Measurements from ENCODE around the gene SIN3A.
A peak's percentile ranks its signal among the peaks of the same experiment; 100 is the strongest.

Gene SIN3A

GRCh38 chr15:75451674-75452363 is at the start of gene SIN3A:
TSS of gene SIN3A (minus strand) at chr15:75451690. CDS start at chr15:75430375, 21,315 bp downstream.
- TF ChIP-seq EP300 (IDR thresholded peaks at IDR 0.05; ENCODE audit: borderline replicate concordance) = no peak
- TF ChIP-seq MAX (IDR thresholded peaks at IDR 0.05) = peak; percentile 19; the same call in 1 of the 2 replicates
- 0 out of 2 replicates have a peak, but pooled peaks have one; percentile 44 for TF ChIP-seq ZBTB7A (IDR thresholded peaks at IDR 0.05; ENCODE audit: low read depth)

- TF ChIP-seq NFIC (IDR thresholded peaks at IDR 0.05) (no peak), YY1 (IDR thresholded peaks at IDR 0.05; ENCODE audit: low read depth) (no peak), EP300 (IDR thresholded peaks at IDR 0.05; ENCODE audit: borderline replicate concordance) (no peak), TAF1 (IDR thresholded peaks at IDR 0.05; ENCODE audit: low read depth) (no peak), USF1 (IDR thresholded peaks at IDR 0.05) (no peak), TEAD4 (IDR thresholded peaks at IDR 0.05) (no peak), TCF12 (IDR thresholded peaks at IDR 0.05; ENCODE audit: low read depth) (no peak), REST (IDR thresholded peaks at IDR 0.05; ENCODE audit: low read depth) (no peak), ZBTB7A (IDR thresholded peaks at IDR 0.05; ENCODE audit: low read depth) (no peak), EGR1 (IDR thresholded peaks at IDR 0.05) (no peak), FOXM1 (IDR thresholded peaks at IDR 0.05; ENCODE audit: borderline replicate concordance, low read depth) (no peak), MAX (IDR thresholded peaks at IDR 0.05) (no peak), CEBPB (IDR thresholded peaks at IDR 0.05) (no peak)
Observed at GRCh38 chr15:75493732-75494131, 42.2 kb upstream of the SIN3A start.

- TF ChIP-seq RAD21 (IDR thresholded peaks at IDR 0.05; ENCODE audit: low read depth) (no peak), ZBTB7A (IDR thresholded peaks at IDR 0.05; ENCODE audit: low read depth) (no peak), NFIC (IDR thresholded peaks at IDR 0.05) (no peak), MAX (IDR thresholded peaks at IDR 0.05) (no peak), TCF12 (IDR thresholded peaks at IDR 0.05; ENCODE audit: low read depth) (no peak), TEAD4 (IDR thresholded peaks at IDR 0.05) (no peak), EGR1 (IDR thresholded peaks at IDR 0.05) (no peak), YY1 (IDR thresholded peaks at IDR 0.05; ENCODE audit: low read depth) (no peak), TAF1 (IDR thresholded peaks at IDR 0.05; ENCODE audit: low read depth) (no peak), FOXM1 (IDR thresholded peaks at IDR 0.05; ENCODE audit: borderline replicate concordance, low read depth) (no peak), REST (IDR thresholded peaks at IDR 0.05; ENCODE audit: low read depth) (no peak), CEBPB (IDR thresholded peaks at IDR 0.05) (no peak), CREB1 (IDR thresholded peaks at IDR 0.05; ENCODE audit: low read depth) (no peak), USF1 (IDR thresholded peaks at IDR 0.05) (no peak), EP300 (IDR thresholded peaks at IDR 0.05; ENCODE audit: borderline replicate concordance) (no peak)
Observed at GRCh38 chr15:75483961-75484360, 32.5 kb upstream of the SIN3A start.

- TF ChIP-seq EGR1 (IDR thresholded peaks at IDR 0.05) = no peak
- no peak for TF ChIP-seq USF1 (IDR thresholded peaks at IDR 0.05)
- no peak for TF ChIP-seq CEBPB (IDR thresholded peaks at IDR 0.05)
- no peak for TF ChIP-seq YY1 (IDR thresholded peaks at IDR 0.05; ENCODE audit: low read depth)
- no peak for TF ChIP-seq EP300 (IDR thresholded peaks at IDR 0.05; ENCODE audit: borderline replicate concordance)
- TF ChIP-seq ZBTB7A (IDR thresholded peaks at IDR 0.05; ENCODE audit: low read depth) = no peak
- no peak for TF ChIP-seq FOXM1 (IDR thresholded peaks at IDR 0.05; ENCODE audit: borderline replicate concordance, low read depth)
- no peak for TF ChIP-seq CREB1 (IDR thresholded peaks at IDR 0.05; ENCODE audit: low read depth)
- TF ChIP-seq NFIC (IDR thresholded peaks at IDR 0.05) = no peak
- TF ChIP-seq MAX (IDR thresholded peaks at IDR 0.05) = no peak
- TF ChIP-seq RAD21 (IDR thresholded peaks at IDR 0.05; ENCODE audit: low read depth) = no peak
- TF ChIP-seq TAF1 (IDR thresholded peaks at IDR 0.05; ENCODE audit: low read depth) = no peak
- no peak for TF ChIP-seq TEAD4 (IDR thresholded peaks at IDR 0.05)
- TF ChIP-seq REST (IDR thresholded peaks at IDR 0.05; ENCODE audit: low read depth) = no peak
- TF ChIP-seq TCF12 (IDR thresholded peaks at IDR 0.05; ENCODE audit: low read depth) = no peak
Observed at GRCh38 chr15:75483106-75483505, 31.6 kb upstream of the SIN3A start.

Data from Ishikawa (cell line).